HFF-Myc (cell line): ENCODE results near the gene DLG2.

ENCODE experiments used
- DNase-seq: peaks from one replicate; pipeline ENCODE4 v3.0.0-alpha.2; 2011; ENCODE audit warnings: low read depth; ENCODE audit errors: extremely low read depth
- H3K4me3 ChIP-seq: replicated peaks from 2 replicates; pipeline ENCODE4 v1.5.1; 2011; ENCODE audit warnings: low read depth, mild to moderate bottlenecking, control low read depth, low read length
- CTCF ChIP-seq: IDR thresholded peaks from 2 replicates; pipeline ENCODE4 v1.5.1; 2012; ENCODE audit warnings: mild to moderate bottlenecking, low read depth, low read length, control low read depth; ENCODE audit errors: missing control alignments

DLG2 gene

GRCh38 chr11:83508804-83509203, 2118.3 kb downstream of the DLG2 start:
- H3K4me3 ChIP-seq = no peak overlapping the region
- TF ChIP-seq CTCF = no peak
- DNase-seq = no peak

- TF ChIP-seq CTCF = no peak
- H3K4me3 ChIP-seq = no peak overlapping the region
- no peak for DNase-seq
Measured at GRCh38 chr11:83502041-83502440, 2125.1 kb downstream of the DLG2 start.

GRCh38 chr11:83493917-83494316, 2133.2 kb downstream of the DLG2 start:
- H3K4me3 ChIP-seq = no peak overlapping the region
- DNase-seq = no peak
- TF ChIP-seq CTCF = no peak

GRCh38 chr11:83493034-83493433, 2134.1 kb downstream of the DLG2 start:
- DNase-seq = no peak
- no peak overlapping the region for H3K4me3 ChIP-seq
- TF ChIP-seq CTCF = no peak

GRCh38 chr11:83483808-83484207, 2143.3 kb downstream of the DLG2 start:
- H3K4me3 ChIP-seq = no peak overlapping the region
- no peak for DNase-seq
- TF ChIP-seq CTCF = no peak

GRCh38 chr11:83480811-83481210, 2146.3 kb downstream of the DLG2 start:
- DNase-seq = no peak
- no peak for TF ChIP-seq CTCF
- H3K4me3 ChIP-seq = no peak overlapping the region

- no peak overlapping the region for H3K4me3 ChIP-seq
- no peak for DNase-seq
- TF ChIP-seq CTCF = no peak
Measured at GRCh38 chr11:83480251-83480650, 2146.9 kb downstream of the DLG2 start.
